Natural killer cell (primary cell): ENCODE results near the gene TAF15. TPM values are rescaled to one million over a fixed set of nuclear protein-coding genes. Genes with fewer than 3 reads are reported as not detected.

Experiments
- ATAC-seq, 3 donors: fragments of 150-1000 bp in 2 of 3; fragments of 200-7000 bp in 1 of 3; cut with Tn5 transposase; 1 replicate in 1 of 3; 2 replicates in 2 of 3; pipeline ENCODE4 v1.10.0; 2021; ENCODE audit warnings: mild to moderate bottlenecking in 2 of 3, moderate library complexity in 2 of 3
- DNase-seq, 2 donors: peaks; one replicate each; pipeline versions ENCODE4 v3.0.0 to v3.0.0-alpha.2; 2013 to 2021; ENCODE audit warnings: mixed read lengths in 1 of 2
- H3K27ac ChIP-seq: one replicate; pipeline ENCODE4 v1.5.1; 2013; ENCODE audit warnings: mild to moderate bottlenecking, low read length
- H3K27me3 ChIP-seq: one replicate; pipeline ENCODE4 v1.6.1; 2013; ENCODE audit warnings: low read length; ENCODE audit not compliant: control insufficient read depth, insufficient read depth
- H3K36me3 ChIP-seq: one replicate; pipeline ENCODE4 v1.6.1; 2013; ENCODE audit warnings: low read length; ENCODE audit not compliant: control insufficient read depth, insufficient read depth
- H3K4me1 ChIP-seq: one replicate; pipeline ENCODE4 v1.6.1; 2013; ENCODE audit warnings: low read length; ENCODE audit not compliant: control insufficient read depth, insufficient read depth
- H3K4me3 ChIP-seq: one replicate; pipeline ENCODE4 v1.5.1; 2013; ENCODE audit warnings: low read length
- H3K9me3 ChIP-seq: one replicate; pipeline ENCODE4 v1.6.1; 2013; ENCODE audit warnings: low read length; ENCODE audit not compliant: control insufficient read depth, insufficient read depth
- H3K27ac Mint-ChIP-seq, 2 donors: one replicate each; pipeline ENCODE4 v1.8.0; 2022; ENCODE audit warnings: mild to moderate bottlenecking in 2 of 2, mixed read lengths in 2 of 2, moderate library complexity in 1 of 2
- H3K27me3 Mint-ChIP-seq, 2 donors: one replicate each; pipeline ENCODE4 v1.8.0; 2022; ENCODE audit warnings: low read depth in 2 of 2, mixed read lengths in 2 of 2
- H3K36me3 Mint-ChIP-seq: one replicate; pipeline ENCODE4 v1.8.0; 2022; ENCODE audit warnings: mixed read lengths
- H3K4me1 Mint-ChIP-seq, 2 donors: one replicate each; pipeline ENCODE4 v1.8.0; 2022; ENCODE audit warnings: mixed read lengths in 2 of 2
- H3K4me3 Mint-ChIP-seq: one replicate; pipeline ENCODE4 v1.8.0; 2022; ENCODE audit warnings: mild to moderate bottlenecking, moderate library complexity, mixed read lengths
- H3K9me3 Mint-ChIP-seq, 2 donors: one replicate each; pipeline ENCODE4 v1.8.0; 2022; ENCODE audit warnings: mixed read lengths in 2 of 2
- CTCF ChIP-seq: fragments of 200-600 bp; IDR thresholded peaks from one replicate; pipeline ENCODE4 v1.8.0; 2022; ENCODE audit warnings: antibody characterized with exemption
- WGBS: methylation state at CpG from one replicate; pipeline ENCODE4 v1.1.7; 2013; ENCODE audit warnings: missing lambda C conversion rate; ENCODE audit not compliant: insufficient coverage; 5-methylcytosine and 5-hydroxymethylcytosine counted together
- intact Hi-C: fragments of 100-400 bp; cut with micrococcal nuclease; formaldehyde crosslinking; loops from one replicate; pipeline ENCODE4 v1.14.2; 2022
- total RNA-seq, 4 donors: library from RNA; stranded (reverse); fragments of 120-200 nt in 1 of 4; gene quantifications; one replicate each; pipeline versions ENCODE4 v1.2.3 to v1.2.4, GENCODE V29; 2013 to 2022

TAF15 gene
- total RNA-seq, 3 donors from 2014 or later (not counting 1 experiment from before 2014, with no cell fraction given), result 214 to 253 (median 214) TPM

- Histone ChIP-seq H3K36me3 (no peaks in the 10 kb centered on the region), H3K27me3 (no peaks in the 10 kb centered on the region), H3K27ac (peak overlapping the region; percentile 75), H3K4me1 (peaks cover 86% of the 10 kb centered on the region), H3K4me3 (no peak overlapping the region), H3K9me3 (no peaks in the 10 kb centered on the region)
- Mint-ChIP-seq H3K4me1 (peaks cover 74 to 83% of the 10 kb centered on the region in 2 donors), H3K4me3 (peak overlapping the region; percentile 63), H3K9me3 (no peaks in the 10 kb centered on the region), H3K27ac (peak overlapping the region; percentile 97 to 98), H3K36me3 (no peaks in the 10 kb centered on the region), H3K27me3 (no peaks in the 10 kb centered on the region)
- peak; percentile 76 to 81 for DNase-seq
- intact Hi-C loops, result loop anchor here (2.0 to 5.0 kb wide), 4 partner anchors 176 to 648 kb away; partner anchors contain the start of genes CCL4L2 and SLFN5
- WGBS, result 35% methylated on average over 4 of the region's 4 CpGs
- peak; percentile 40 to 76 (median 67) for ATAC-seq
- TF ChIP-seq CTCF, result no peak
Observed at GRCh38 chr17:35890774-35891155, 81.5 kb downstream of the TAF15 start.

GRCh38 chr17:35891269-35891668 lies 82.0 kb downstream of the TAF15 start:
- peak overlapping the region; percentile 63 for H3K4me3 Mint-ChIP-seq
- DNase-seq (peak in 1 of 2 donors; percentile 51), ATAC-seq (no peak)
- H3K4me1 Mint-ChIP-seq, result peaks cover 79 to 88% of the 10 kb centered on the region in 2 donors
- peak overlapping the region; percentile 97 to 98 for H3K27ac Mint-ChIP-seq
- no peak for TF ChIP-seq CTCF
- H3K9me3 ChIP-seq, result no peaks in the 10 kb centered on the region
- no peaks in the 10 kb centered on the region for H3K36me3 Mint-ChIP-seq
- intact Hi-C loops, result loop anchor here (2.0 to 5.0 kb wide), 4 partner anchors 176 to 649 kb away; partner anchors contain the start of genes CCL4L2 and SLFN5
- H3K4me1 ChIP-seq, result peaks cover 91% of the 10 kb centered on the region
- no peaks in the 10 kb centered on the region for H3K36me3 ChIP-seq
- H3K27ac ChIP-seq, result peak overlapping the region; percentile 75
- H3K9me3 Mint-ChIP-seq, result no peaks in the 10 kb centered on the region
- H3K27me3 Mint-ChIP-seq, result no peaks in the 10 kb centered on the region
- 47% methylated on average over 4 of the region's 4 CpGs for WGBS
- no peak overlapping the region for H3K4me3 ChIP-seq
- H3K27me3 ChIP-seq, result no peaks in the 10 kb centered on the region

- Mint-ChIP-seq H3K27me3 (no peaks in the 10 kb centered on the region), H3K9me3 (no peaks in the 10 kb centered on the region), H3K36me3 (no peaks in the 10 kb centered on the region), H3K4me3 (peak overlapping the region; percentile 80), H3K27ac (peak overlapping the region; percentile 97 to 98), H3K4me1 (peaks cover 82 to 88% of the 10 kb centered on the region in 2 donors)
- H3K4me3 ChIP-seq, result no peak overlapping the region
- no peaks in the 10 kb centered on the region for H3K36me3 ChIP-seq
- DNase-seq (peak; percentile 68 to 74), ATAC-seq (peak; percentile 25 to 51 (median 36))
- no peaks in the 10 kb centered on the region for H3K9me3 ChIP-seq
- WGBS, result 35% methylated on average over 4 of the region's 6 CpGs
- peak overlapping the region; percentile 75 for H3K27ac ChIP-seq
- intact Hi-C loops, result loop anchor here (5.0 kb wide), 3 partner anchors 195 to 650 kb away; partner anchors contain the start of genes CCL4L2 and SLFN5
- H3K27me3 ChIP-seq, result no peaks in the 10 kb centered on the region
- peaks cover 98% of the 10 kb centered on the region for H3K4me1 ChIP-seq
- TF ChIP-seq CTCF, result no peak
Observed at GRCh38 chr17:35892091-35893035, 83.1 kb downstream of the TAF15 start.
